GM19397 (cell line): ENCODE measurements around the gene LBX2.

ENCODE experiments used
- ATAC-seq: cut with Tn5 transposase; IDR thresholded peaks from one replicate; pipeline ENCODE4 v1.9.1; 2021; ENCODE audit warnings: mild to moderate bottlenecking, moderate library complexity; ENCODE audit not compliant: unreplicated experiment

Gene LBX2

GRCh38 chr2:74526649-74527230 is 27.3 kb upstream of the LBX2 start:
- no peak for ATAC-seq

- no peak for ATAC-seq
These were observed 26.6 kb upstream of the LBX2 start, which contains the start of gene DQX1 for GRCh38 chr2:74525717-74526648. TSS of gene DQX1 (minus strand) at chr2:74526231. CDS start at chr2:74525729, 502 bp downstream.

GRCh38 chr2:74524955-74525716 is 25.7 kb upstream of the LBX2 start:
- ATAC-seq, result no peak

- ATAC-seq, result no peak
These were observed 24.6 kb upstream of the LBX2 start for GRCh38 chr2:74524005-74524404.

- no peak for ATAC-seq
These were observed 23.1 kb upstream of the LBX2 start for GRCh38 chr2:74522516-74522915.

GRCh38 chr2:74516650-74517049 is 17.2 kb upstream of the LBX2 start:
- ATAC-seq, result no peak

- ATAC-seq, result peak; percentile 68
These were observed 16.7 kb upstream of the LBX2 start for GRCh38 chr2:74515981-74516633.

- ATAC-seq, result no peak
These were observed 16.0 kb upstream of the LBX2 start for GRCh38 chr2:74515271-74515980.

- ATAC-seq, result no peak
These were observed 15.2 kb upstream of the LBX2 start, which contains the start of gene TLX2 for GRCh38 chr2:74514368-74515270. TSS of gene TLX2 (plus strand) at chr2:74514450. CDS start at chr2:74514807, 357 bp downstream.

GRCh38 chr2:74513605-74514367 is 14.4 kb upstream of the LBX2 start:
- ATAC-seq, result no peak

GRCh38 chr2:74512744-74513604 is 13.6 kb upstream of the LBX2 start:
- no peak for ATAC-seq

GRCh38 chr2:74511104-74511989 is 11.9 kb upstream of the LBX2 start:
- ATAC-seq, result no peak

GRCh38 chr2:74510272-74510671 is 10.9 kb upstream of the LBX2 start:
- ATAC-seq, result no peak

GRCh38 chr2:74507926-74508520 is 8.6 kb upstream of the LBX2 start:
- peak; percentile 4 for ATAC-seq

- ATAC-seq, result peak; percentile 81
These were observed 7.9 kb upstream of the LBX2 start, which contains the start of gene PCGF1 for GRCh38 chr2:74507145-74507925. TSS of gene PCGF1 (minus strand) at chr2:74507695. CDS start at chr2:74507668, 27 bp downstream.
